IMR-90 (cell line): ENCODE results near the gene AVPR1B. TPM values are rescaled to one million over a fixed set of nuclear protein-coding genes. Genes with fewer than 3 reads are reported as not detected.
"Not testable (repeated sequence)": the region's sequence is repeated elsewhere in the genome, so short reads cannot be mapped to it uniquely, and the experiment has no call there.

Source experiments
- ATAC-seq: fragments of 200-7000 bp; cut with Tn5 transposase; 2 replicates; pipeline ENCODE4 v1.9.1; 2020; ENCODE audit warnings: low read depth, mild to moderate bottlenecking, moderate library complexity
- BruUV-seq: library from RNA; stranded (reverse); fragments of 400-500 nt; replicated peaks from 2 replicates; lab custom pipeline; 2021; lab: Mats Ljungman, UMichigan
- CTCF ChIA-PET: fragments of 300-600 bp; formaldehyde crosslinking; extraction: SDS; loops from one replicate; lab custom pipeline; 2021; ENCODE audit warnings: antibody characterized with exemption; lab: Yijun Ruan, JAX
- POLR2A ChIA-PET: fragments of 300-600 bp; sonication (Branson Sonifier 250); formaldehyde crosslinking; loops from one replicate; lab custom pipeline; 2022; ENCODE audit warnings: antibody characterized with exemption; ENCODE audit not compliant: unreplicated experiment; lab: Charles Lee
- DNase-seq: peaks from one replicate; pipeline ENCODE4 v3.0.0; 2013
- H2AFZ ChIP-seq: replicated peaks from 2 replicates; pipeline ENCODE3; 2013; ENCODE audit warnings: low read length, mild to moderate bottlenecking; ENCODE audit not compliant: poor library complexity
- H2AK5ac ChIP-seq: 2 replicates; pipeline ENCODE4 v1.6.1; 2013; ENCODE audit warnings: low read depth, low read length, inconsistent platforms
- H2AK9ac ChIP-seq: replicated peaks from 2 replicates; pipeline ENCODE3; 2013; ENCODE audit warnings: mild to moderate bottlenecking, low read depth, low read length, moderate library complexity; ENCODE audit not compliant: poor library complexity
- H2BK120ac ChIP-seq: 2 replicates; pipeline ENCODE4 v1.6.1; 2013; ENCODE audit warnings: low read depth, low read length, inconsistent platforms
- H2BK15ac ChIP-seq: 3 replicates; pipeline ENCODE4 v1.6.1; 2013; ENCODE audit warnings: low read depth, low read length, inconsistent platforms
- H2BK20ac ChIP-seq: 2 replicates; pipeline ENCODE4 v1.6.1; 2013; ENCODE audit warnings: low read depth, mild to moderate bottlenecking, inconsistent platforms, low read length, moderate library complexity
- H2BK5ac ChIP-seq: 2 replicates; pipeline ENCODE4 v1.6.1; 2013; ENCODE audit warnings: mild to moderate bottlenecking, low read depth, low read length, inconsistent platforms; ENCODE audit not compliant: poor library complexity, severe bottlenecking
- H3K14ac ChIP-seq: replicated peaks from 2 replicates; pipeline ENCODE4 v1.6.1; 2013; ENCODE audit warnings: low read depth, low read length, inconsistent platforms
- H3K18ac ChIP-seq: 2 replicates; pipeline ENCODE4 v1.6.1; 2013; ENCODE audit warnings: low read depth, low read length, control low read depth
- H3K23ac ChIP-seq: 2 replicates; pipeline ENCODE4 v1.6.1; 2013; ENCODE audit warnings: low read depth, low read length, inconsistent platforms
- H3K27ac ChIP-seq: 2 replicates; pipeline ENCODE4 v1.5.1; 2013; ENCODE audit warnings: mild to moderate bottlenecking, control low read depth, low read length; ENCODE audit not compliant: insufficient read depth
- H3K27me3 ChIP-seq: 2 replicates; pipeline ENCODE4 v1.6.1; 2013; ENCODE audit warnings: low read length; ENCODE audit not compliant: control insufficient read depth, insufficient read depth
- H3K36me3 ChIP-seq: 2 replicates; pipeline ENCODE4 v1.6.1; 2013; ENCODE audit warnings: low read length, mixed read lengths; ENCODE audit not compliant: control insufficient read depth, insufficient read depth
- H3K4ac ChIP-seq: 2 replicates; pipeline ENCODE4 v1.6.1; 2013; ENCODE audit warnings: low read depth, low read length, inconsistent platforms
- H3K4me1 ChIP-seq: 2 replicates; pipeline ENCODE4 v1.6.1; 2013; ENCODE audit warnings: low read length, mixed read lengths; ENCODE audit not compliant: control insufficient read depth, insufficient read depth
- H3K4me2 ChIP-seq: 2 replicates; pipeline ENCODE4 v1.6.1; 2013; ENCODE audit warnings: low read depth, mild to moderate bottlenecking, control low read depth, low read length, moderate library complexity
- H3K4me3 ChIP-seq: 2 replicates; pipeline ENCODE4 v1.5.1; 2013; ENCODE audit warnings: low read depth, mild to moderate bottlenecking, control low read depth, low read length, moderate library complexity; ENCODE audit not compliant: insufficient read depth
- H3K56ac ChIP-seq: 2 replicates; pipeline ENCODE4 v1.6.1; 2013; ENCODE audit warnings: low read length, inconsistent platforms; ENCODE audit not compliant: insufficient read depth; ENCODE audit errors: extremely low read depth
- H3K79me1 ChIP-seq, 2 experiments: 2 replicates each; pipeline ENCODE4 v1.6.1; 2013; ENCODE audit warnings: low read length in 2 of 2, inconsistent platforms in 1 of 2, low read depth in 1 of 2
- H3K9ac ChIP-seq: 2 replicates; pipeline ENCODE4 v1.6.1; 2013; ENCODE audit warnings: low read depth, low read length, control low read depth
- H3K9me1 ChIP-seq: 2 replicates; pipeline ENCODE4 v1.6.1; 2013; ENCODE audit warnings: low read length, inconsistent platforms; ENCODE audit not compliant: insufficient read depth
- H3K9me3 ChIP-seq: 2 replicates; pipeline ENCODE4 v1.6.1; 2013; ENCODE audit warnings: low read length; ENCODE audit not compliant: control insufficient read depth, insufficient read depth
- H4K20me1 ChIP-seq: 2 replicates; pipeline ENCODE4 v1.6.1; 2013; ENCODE audit warnings: low read length, inconsistent platforms; ENCODE audit not compliant: insufficient read depth
- H4K5ac ChIP-seq: 2 replicates; pipeline ENCODE4 v1.6.1; 2013; ENCODE audit warnings: mild to moderate bottlenecking, low read depth, low read length, control low read depth
- H4K8ac ChIP-seq, 2 experiments: 2 replicates each; pipeline ENCODE4 v1.6.1; 2013; ENCODE audit warnings: low read depth in 2 of 2, low read length in 2 of 2, control low read depth in 1 of 2, inconsistent platforms in 1 of 2
- H4K91ac ChIP-seq: 2 replicates; pipeline ENCODE4 v1.6.1; 2013; ENCODE audit warnings: low read depth, low read length, inconsistent platforms; ENCODE audit not compliant: insufficient read depth
- WGBS, 2 experiments: methylation state at CpG; one replicate each; pipeline versions ENCODE4 v1.1.5 to v1.1.7; 2013; ENCODE audit warnings: missing lambda C conversion rate in 2 of 2; ENCODE audit not compliant: insufficient read length in 1 of 2; ENCODE audit errors: extremely low coverage in 2 of 2; 5-methylcytosine and 5-hydroxymethylcytosine counted together
- dilution Hi-C: fragments of 300-500 bp; cut with HindIII; formaldehyde crosslinking; loops from one replicate; pipeline ENCODE4 v1.14.3; 2018; ENCODE audit warnings: low sequenced_read_pairs; ENCODE audit not compliant: unreplicated experiment
- in situ Hi-C: fragments of 300-500 bp; cut with MboI; formaldehyde crosslinking; loops from 3 replicates; pipeline ENCODE4 v1.14.3; 2019; ENCODE audit warnings: low sequenced_read_pairs, inconsistent platforms, mixed read lengths
- intact Hi-C: fragments of 100-400 bp; cut with micrococcal nuclease; formaldehyde crosslinking; loops from 2 replicates; pipeline ENCODE4 v1.10.0; 2022
- polyA plus RNA-seq, 3 experiments: library from polyadenylated mRNA; depleted of rRNA; stranded (reverse); fragments of >200 nt; gene quantifications; 2 replicates each; pipeline ENCODE4 v1.2.3, GENCODE V29; 2012; ENCODE audit warnings: low replicate concordance in 1 of 3
- total RNA-seq: library from RNA; depleted of rRNA; stranded (reverse); fragments of >200 nt; gene quantifications from 2 replicates; pipeline ENCODE4 v1.2.3, GENCODE V29; 2012

AVPR1B gene
- total and polyA plus RNA-seq, 2 of the 4 experiments (the other 2 are of a cell fraction): not detected

GRCh38 chr1:206064501-206064900 is 52.7 kb downstream of the AVPR1B start:
- H3K9me1 ChIP-seq, H2AK9ac ChIP-seq, H3K27ac ChIP-seq, H3K56ac ChIP-seq, H4K20me1 ChIP-seq, H4K5ac ChIP-seq, POLR2A ChIA-PET, H3K4me1 ChIP-seq, BruUV-seq, H2AFZ ChIP-seq, DNase-seq, H2BK5ac ChIP-seq, H3K36me3 ChIP-seq, in situ Hi-C loops, H3K14ac ChIP-seq, H3K9me3 ChIP-seq, ATAC-seq, H2BK120ac ChIP-seq, dilution Hi-C loops, H2BK15ac ChIP-seq, H3K18ac ChIP-seq, H3K23ac ChIP-seq, H2BK20ac ChIP-seq, H3K9ac ChIP-seq, H2AK5ac ChIP-seq, H3K4me2 ChIP-seq, H3K4ac ChIP-seq, intact Hi-C loops, H3K4me3 ChIP-seq, H3K79me1 ChIP-seq, H4K91ac ChIP-seq, H4K8ac ChIP-seq, CTCF ChIA-PET: not testable (repeated sequence)
- 96% methylated on average over 5 of the region's 25 CpGs; no CpG with 5 or more reads in 1 of the 2 experiments for WGBS, 2 experiments
- H3K27me3 ChIP-seq: peaks cover 37% of the 10 kb centered on the region

GRCh38 chr1:206064001-206064400 is 53.2 kb downstream of the AVPR1B start:
- H3K27ac ChIP-seq, H3K9ac ChIP-seq, H3K18ac ChIP-seq, H2AFZ ChIP-seq, H3K56ac ChIP-seq, H2BK20ac ChIP-seq, H2AK5ac ChIP-seq, dilution Hi-C loops, H3K4me3 ChIP-seq, H3K4me2 ChIP-seq, H3K4me1 ChIP-seq, H2BK120ac ChIP-seq, intact Hi-C loops, POLR2A ChIA-PET, H4K5ac ChIP-seq, H4K20me1 ChIP-seq, H4K8ac ChIP-seq, H2AK9ac ChIP-seq, H2BK5ac ChIP-seq, CTCF ChIA-PET, DNase-seq, H3K36me3 ChIP-seq, H3K23ac ChIP-seq, H3K14ac ChIP-seq, H2BK15ac ChIP-seq, H3K79me1 ChIP-seq, BruUV-seq, ATAC-seq, H3K4ac ChIP-seq, H4K91ac ChIP-seq, H3K9me3 ChIP-seq, H3K9me1 ChIP-seq, in situ Hi-C loops: not testable (repeated sequence)
- WGBS, 2 experiments: no CpG with 5 or more reads among the region's 35 CpGs
- H3K27me3 ChIP-seq: peaks cover 38% of the 10 kb centered on the region
